H9 (cell line): ENCODE measurements around the gene SHISA9. TPM values are rescaled to one million over a fixed set of nuclear protein-coding genes. Genes with fewer than 3 reads are reported as not detected.

ENCODE experiments used
- DNase-seq: peaks from one replicate; pipeline ENCODE4 v3.0.0-alpha.2; 2017
- H2AFZ ChIP-seq: one replicate; pipeline ENCODE4 v1.6.1; 2013; ENCODE audit warnings: mild to moderate bottlenecking, low read length, control low read depth, moderate library complexity
- H2AK5ac ChIP-seq: 2 replicates; pipeline ENCODE4 v1.6.1; 2013; ENCODE audit warnings: low read length, control low read depth, mixed read lengths; ENCODE audit not compliant: insufficient read length
- H2BK120ac ChIP-seq: one replicate; pipeline ENCODE4 v1.6.1; 2013; ENCODE audit warnings: low read depth, mild to moderate bottlenecking, low read length, control low read depth, inconsistent platforms; ENCODE audit not compliant: poor library complexity, severe bottlenecking
- H2BK12ac ChIP-seq: 2 replicates; pipeline ENCODE4 v1.6.1; 2013; ENCODE audit warnings: low read length, control low read depth, mixed read lengths, low read depth; ENCODE audit not compliant: insufficient read length
- H2BK15ac ChIP-seq: 2 replicates; pipeline ENCODE4 v1.6.1; 2013; ENCODE audit warnings: low read depth, low read length, control low read depth
- H2BK20ac ChIP-seq: one replicate; pipeline ENCODE4 v1.6.1; 2013; ENCODE audit warnings: low read depth, mild to moderate bottlenecking, low read length, control low read depth, inconsistent platforms; ENCODE audit not compliant: poor library complexity, severe bottlenecking
- H2BK5ac ChIP-seq: 2 replicates; pipeline ENCODE4 v1.6.1; 2013; ENCODE audit warnings: low read length, control low read depth, mixed read lengths; ENCODE audit not compliant: insufficient read length
- H3K14ac ChIP-seq: 2 replicates; pipeline ENCODE4 v1.6.1; 2013; ENCODE audit warnings: low read length, control low read depth; ENCODE audit not compliant: insufficient read depth
- H3K18ac ChIP-seq: 2 replicates; pipeline ENCODE4 v1.6.1; 2013; ENCODE audit warnings: low read depth, mild to moderate bottlenecking, mixed read lengths, low read length, control low read depth; ENCODE audit not compliant: insufficient read length
- H3K23ac ChIP-seq: 2 replicates; pipeline ENCODE4 v1.6.1; 2013; ENCODE audit warnings: low read length, control low read depth, mixed read lengths, low read depth; ENCODE audit not compliant: insufficient read length
- H3K23me2 ChIP-seq: 2 replicates; pipeline ENCODE4 v1.6.1; 2013; ENCODE audit warnings: low read depth, mild to moderate bottlenecking, mixed read lengths, low read length, control low read depth; ENCODE audit not compliant: insufficient read length, poor library complexity, severe bottlenecking
- H3K27ac ChIP-seq: 2 replicates; pipeline ENCODE4 v1.5.1; 2013; ENCODE audit warnings: low read length, control low read depth, mixed read lengths, low read depth; ENCODE audit not compliant: insufficient read length
- H3K27me3 ChIP-seq: 2 replicates; pipeline ENCODE4 v1.6.1; 2013; ENCODE audit warnings: low read length, control low read depth, inconsistent platforms; ENCODE audit not compliant: insufficient read depth
- H3K4ac ChIP-seq: 2 replicates; pipeline ENCODE4 v1.6.1; 2013; ENCODE audit warnings: low read depth, mild to moderate bottlenecking, control low read depth, inconsistent platforms, low read length, moderate library complexity
- H3K4me1 ChIP-seq: 2 replicates; pipeline ENCODE4 v1.6.1; 2013; ENCODE audit warnings: low read length, control low read depth, inconsistent platforms; ENCODE audit not compliant: insufficient read depth
- H3K4me2 ChIP-seq: 2 replicates; pipeline ENCODE4 v1.6.1; 2013; ENCODE audit warnings: low read length, control low read depth, mixed read lengths; ENCODE audit not compliant: insufficient read length, insufficient read depth
- H3K56ac ChIP-seq: 2 replicates; pipeline ENCODE4 v1.6.1; 2013; ENCODE audit warnings: low read depth, mild to moderate bottlenecking, mixed read lengths, low read length, control low read depth; ENCODE audit not compliant: insufficient read length
- H3K79me1 ChIP-seq: 2 replicates; pipeline ENCODE4 v1.6.1; 2013; ENCODE audit warnings: low read depth, mild to moderate bottlenecking, moderate library complexity, low read length, control low read depth, inconsistent platforms; ENCODE audit not compliant: insufficient read depth, poor library complexity, severe bottlenecking
- H3K79me2 ChIP-seq: 2 replicates; pipeline ENCODE4 v1.6.1; 2013; ENCODE audit warnings: low read length, control low read depth, inconsistent platforms; ENCODE audit not compliant: insufficient read depth
- H3K9ac ChIP-seq: 2 replicates; pipeline ENCODE4 v1.6.1; 2013; ENCODE audit warnings: low read length, control low read depth, mixed read lengths; ENCODE audit not compliant: insufficient read length; ENCODE audit errors: extremely low read depth
- H3K9me3 ChIP-seq: one replicate; pipeline ENCODE4 v1.6.1; 2013; ENCODE audit warnings: low read depth, low read length, inconsistent platforms; ENCODE audit not compliant: control insufficient read depth
- H3T11ph ChIP-seq: one replicate; pipeline ENCODE4 v1.6.1; 2013; ENCODE audit warnings: mild to moderate bottlenecking, low read length, control low read depth, inconsistent platforms
- H4K20me1 ChIP-seq: one replicate; pipeline ENCODE4 v1.6.1; 2013; ENCODE audit not compliant: control insufficient read depth, insufficient read length, insufficient read depth
- H4K5ac ChIP-seq: 2 replicates; pipeline ENCODE4 v1.6.1; 2013; ENCODE audit warnings: low read depth, mild to moderate bottlenecking, mixed read lengths, low read length, control low read depth; ENCODE audit not compliant: insufficient read length
- H4K8ac ChIP-seq: replicated peaks from 2 replicates; pipeline ENCODE4 v1.6.1; 2013; ENCODE audit warnings: low read length, control low read depth, mixed read lengths, low read depth; ENCODE audit not compliant: insufficient read length
- H4K91ac ChIP-seq: 2 replicates; pipeline ENCODE4 v1.6.1; 2013; ENCODE audit warnings: low read depth, mild to moderate bottlenecking, moderate library complexity, mixed read lengths, low read length, control low read depth; ENCODE audit not compliant: insufficient read length
- H3K27ac Mint-ChIP-seq, 3 experiments: 2 replicates in 2 of 3; 3 replicates in 1 of 3; pipeline ENCODE4 v1.8.0; 2020 to 2021; ENCODE audit warnings: mixed read lengths in 3 of 3, mild to moderate bottlenecking in 1 of 3, moderate library complexity in 1 of 3
- H3K27me3 Mint-ChIP-seq: 2 replicates; pipeline ENCODE4 v1.8.0; 2021; ENCODE audit warnings: low read depth, mild to moderate bottlenecking, moderate library complexity, mixed read lengths
- H3K36me3 Mint-ChIP-seq, 3 experiments: 2 replicates in 2 of 3; 3 replicates in 1 of 3; pipeline ENCODE4 v1.8.0; 2020 to 2021; ENCODE audit warnings: low read depth in 3 of 3, mixed read lengths in 3 of 3; ENCODE audit not compliant: insufficient read depth in 1 of 3
- H3K4me1 Mint-ChIP-seq, 2 experiments: 2 replicates each; pipeline ENCODE4 v1.8.0; 2020; ENCODE audit warnings: mixed read lengths in 2 of 2
- H3K4me3 Mint-ChIP-seq, 2 experiments: 2 replicates in 1 of 2; 3 replicates in 1 of 2; pipeline ENCODE4 v1.8.0; 2020 to 2021; ENCODE audit warnings: mild to moderate bottlenecking in 2 of 2, mixed read lengths in 2 of 2, moderate library complexity in 1 of 2
- H3K9me3 Mint-ChIP-seq, 2 experiments: 2 replicates in 1 of 2; 3 replicates in 1 of 2; pipeline ENCODE4 v1.8.0; 2020; ENCODE audit warnings: mild to moderate bottlenecking in 2 of 2, mixed read lengths in 2 of 2, moderate library complexity in 1 of 2
- WGBS: extraction: QIAGEN DNeasy Blood & Tissue Kit; methylation state at CpG from one replicate; pipeline ENCODE4 v1.1.7; 2013; ENCODE audit warnings: missing lambda C conversion rate, low lambda C conversion rate, mixed read lengths; ENCODE audit not compliant: insufficient read length; ENCODE audit errors: extremely low coverage; 5-methylcytosine and 5-hydroxymethylcytosine counted together
- total RNA-seq: library from RNA; stranded (reverse); gene quantifications from 2 replicates; pipeline ENCODE4 v1.2.1, GENCODE V29; 2021
- TF ChIP-seq, protein P1 (sequence below): fragments of 200-600 bp; sonication (generic); conservative IDR thresholded peaks from 3 replicates; pipeline ENCODE4 v1.8.0; 2021; ENCODE audit warnings: antibody characterized with exemption, mild to moderate bottlenecking

The SHISA9 gene
- total RNA-seq, 1 experiment from 2014 or later, result 7.0 TPM

DNA sequence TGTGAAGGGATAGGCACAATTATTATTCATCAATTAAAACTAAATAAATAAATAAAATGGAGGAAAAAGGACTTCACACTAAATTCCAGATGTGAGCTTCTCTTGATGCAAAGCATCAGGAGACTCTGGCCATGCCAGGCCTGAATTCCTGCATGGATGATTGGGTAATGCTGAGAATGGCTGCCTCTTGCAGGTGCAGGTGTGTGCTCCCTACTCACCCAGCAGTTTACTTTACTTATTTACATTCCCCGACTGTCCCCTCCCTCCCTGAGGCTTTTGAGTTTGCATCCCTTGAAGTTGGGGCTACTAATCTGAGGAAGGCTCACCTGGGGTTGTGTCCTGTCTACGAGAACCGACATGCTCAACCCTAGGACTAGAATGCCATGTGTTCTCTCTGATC is 200.4 kb downstream of the SHISA9 start:
- H3K9me3 Mint-ChIP-seq, result peaks cover 7 to 11% of the 10 kb centered on the region in 2 experiments
- Histone ChIP-seq H2BK20ac (no peak overlapping the region), H2AK5ac (no peak overlapping the region), H3K79me1 (no peaks in the 10 kb centered on the region), H3K56ac (no peak overlapping the region), H2BK15ac (no peak overlapping the region), H3T11ph (no peak overlapping the region), H2BK12ac (no peak overlapping the region), H3K27me3 (no peaks in the 10 kb centered on the region), H3K4me1 (peaks cover 3% of the 10 kb centered on the region), H3K79me2 (no peaks in the 10 kb centered on the region), H2BK5ac (no peak overlapping the region), H3K23ac (no peak overlapping the region), H3K4ac (no peak overlapping the region), H4K91ac (no peak overlapping the region), H3K27ac (no peak overlapping the region), H3K9ac (no peak overlapping the region), H4K5ac (no peak overlapping the region), H2AFZ (no peak overlapping the region), H4K8ac (no peak overlapping the region), H2BK120ac (no peak overlapping the region), H3K9me3 (no peaks in the 10 kb centered on the region), H3K18ac (no peak overlapping the region), H3K14ac (no peak overlapping the region), H3K23me2 (no peaks in the 10 kb centered on the region), H3K4me2 (no peak overlapping the region), H4K20me1 (no peaks in the 10 kb centered on the region)
- peaks cover 23 to 36% of the 10 kb centered on the region in 2 experiments for H3K4me1 Mint-ChIP-seq
- H3K36me3 Mint-ChIP-seq, result peaks cover 3 to 20% (median 15%) of the 10 kb centered on the region in 3 experiments; a peak in 6 of 7 replicates
- TF ChIP-seq, protein P1, sequence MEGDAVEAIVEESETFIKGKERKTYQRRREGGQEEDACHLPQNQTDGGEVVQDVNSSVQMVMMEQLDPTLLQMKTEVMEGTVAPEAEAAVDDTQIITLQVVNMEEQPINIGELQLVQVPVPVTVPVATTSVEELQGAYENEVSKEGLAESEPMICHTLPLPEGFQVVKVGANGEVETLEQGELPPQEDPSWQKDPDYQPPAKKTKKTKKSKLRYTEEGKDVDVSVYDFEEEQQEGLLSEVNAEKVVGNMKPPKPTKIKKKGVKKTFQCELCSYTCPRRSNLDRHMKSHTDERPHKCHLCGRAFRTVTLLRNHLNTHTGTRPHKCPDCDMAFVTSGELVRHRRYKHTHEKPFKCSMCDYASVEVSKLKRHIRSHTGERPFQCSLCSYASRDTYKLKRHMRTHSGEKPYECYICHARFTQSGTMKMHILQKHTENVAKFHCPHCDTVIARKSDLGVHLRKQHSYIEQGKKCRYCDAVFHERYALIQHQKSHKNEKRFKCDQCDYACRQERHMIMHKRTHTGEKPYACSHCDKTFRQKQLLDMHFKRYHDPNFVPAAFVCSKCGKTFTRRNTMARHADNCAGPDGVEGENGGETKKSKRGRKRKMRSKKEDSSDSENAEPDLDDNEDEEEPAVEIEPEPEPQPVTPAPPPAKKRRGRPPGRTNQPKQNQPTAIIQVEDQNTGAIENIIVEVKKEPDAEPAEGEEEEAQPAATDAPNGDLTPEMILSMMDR, result no peak
- no peak overlapping the region for H3K4me3 Mint-ChIP-seq
- H3K27ac Mint-ChIP-seq, result no peak overlapping the region
- no peaks in the 10 kb centered on the region; the same call in 1 of the 2 replicates for H3K27me3 Mint-ChIP-seq
- DNase-seq, result no peak
- WGBS, result no CpG with 5 or more reads among the region's 3 CpGs
